Pancreas (tissue), 10 donors: Measurements from ENCODE around the gene TTLL10. TPM values are rescaled to one million over a fixed set of nuclear protein-coding genes. Genes with fewer than 3 reads are reported as not detected.
"Not testable (repeated sequence)": the region's sequence is repeated elsewhere in the genome, so short reads cannot be mapped to it uniquely, and the experiment has no call there.

Source experiments
- ATAC-seq, 4 donors: fragments of 200-7000 bp; cut with Tn5 transposase; one replicate each; pipeline versions ENCODE4 v1.8.0 to v1.9.1; 2020; ENCODE audit warnings: mild to moderate bottlenecking in 4 of 4, moderate library complexity in 4 of 4
- DNase-seq, 6 donors: peaks; one replicate each; pipeline ENCODE4 v3.0.0-alpha.2; 2020
- FAIRE-seq: peaks from 2 replicates; lab custom pipeline; 2012; peaks lifted over from hg19 to GRCh38; lab: Jason Lieb, UNC
- H3K27ac ChIP-seq, 4 donors: fragments of 200-600 bp; sonication (generic); 1 replicate in 3 of 4; 2 replicates in 1 of 4; pipeline versions ENCODE4 v1.5.0 to v1.8.0; 2020
- H3K27me3 ChIP-seq, 4 donors: fragments of 200-600 bp; one replicate each; pipeline ENCODE4 v1.8.0; 2021
- H3K36me3 ChIP-seq, 3 donors: fragments of 200-600 bp; sonication (generic) in 1 of 3; one replicate each; pipeline versions ENCODE4 v1.5.0 to v1.8.0; 2020 to 2021
- H3K4me1 ChIP-seq, 3 donors: fragments of 200-600 bp; one replicate each; pipeline ENCODE4 v1.8.0; 2021
- H3K4me3 ChIP-seq, 4 donors: fragments of 200-600 bp; sonication (generic) in 2 of 4; one replicate each; pipeline versions ENCODE4 v1.5.0 to v1.8.0; 2020 to 2021
- H3K9me3 ChIP-seq, 4 donors: fragments of 200-600 bp; one replicate each; pipeline ENCODE4 v1.8.0; 2021
- CTCF ChIP-seq, 4 donors: fragments of 200-600 bp; sonication (generic) in 3 of 4; IDR thresholded peaks; one replicate each; pipeline versions ENCODE4 v1.5.0 to v1.8.0; 2021; ENCODE audit warnings: antibody characterized with exemption in 4 of 4
- WGBS, 2 donors: extraction: QIAGEN DNeasy Blood & Tissue Kit; methylation state at CpG; one replicate each; pipeline ENCODE4 v1.1.7; 2013; 5-methylcytosine and 5-hydroxymethylcytosine counted together
- intact Hi-C, 3 donors: fragments of 100-400 bp; cut with DNase I; formaldehyde crosslinking; loops; one replicate each; pipeline versions ENCODE4 v1.11.1 to v1.14.2; 2022
- polyA plus RNA-seq, 2 donors: library from polyadenylated mRNA; stranded (reverse); fragments of 200-250 nt; gene quantifications; one replicate each; pipeline ENCODE4 v1.2.3, GENCODE V29; 2013
- total RNA-seq, 6 donors: library from RNA; stranded (reverse); fragmentation: NEBNext Ultra II Directional in 4 of 6; extraction: Animal tissue kit (Norgen Biotek cat#: 25700) in 4 of 6; gene quantifications; one replicate each; pipeline versions ENCODE4 v1.2.1 to v1.2.4, GENCODE V29; 2021 to 2023
- donor health status: healthy with polysubstance abuse.
- donor health status: DM: no; HTN: no; CAD: no; lungs with moderate emphysema.
- donor health status: DM: no; HTN: no; CAD: no.
- donor health status: control.
- donor health status: control.
- donor health status: Bipolar disorder and iron deficiency.
- donor health status: DM: yes; HTN: yes; CAD: no.
- donor health status: DM: no; HTN: no; CAD: no.
- donor health status: DM: no; HTN: no; CAD: no.
- donor health status: DM: yes; HTN: yes; CAD: no.

TTLL10 gene
- total and polyA plus RNA-seq, 8 donors: 0.20 to 1.6 (median 0.41) TPM; not detected in 1

- 86 to 88% methylated on average over 28 to 29 of the region's 29 CpGs for WGBS, 2 donors
- Histone ChIP-seq H3K9me3 (no peaks in the 10 kb centered on the region), H3K27me3 (no peaks in the 10 kb centered on the region), H3K4me3 (no peak overlapping the region), H3K36me3 (no peaks in the 10 kb centered on the region), H3K4me1 (no peaks in the 10 kb centered on the region), H3K27ac (no peak overlapping the region)
- FAIRE-seq: no peak
- TF ChIP-seq CTCF (IDR thresholded peaks at IDR 0.05): no peak
- peak in 3 of 6 donors; percentile 2 to 56 (median 23) for DNase-seq
- intact Hi-C loops: no loop called here
- no peak for ATAC-seq
These were observed 1.8 kb downstream of the TTLL10 start for GRCh38 chr1:1175221-1176062.

GRCh38 chr1:1176063-1176761, 2.5 kb downstream of the TTLL10 start:
- H3K4me1 ChIP-seq, FAIRE-seq, H3K27ac ChIP-seq, H3K4me3 ChIP-seq, H3K36me3 ChIP-seq, intact Hi-C loops, ATAC-seq, H3K9me3 ChIP-seq, H3K27me3 ChIP-seq: not testable (repeated sequence)
- peak in 4 of 6 donors; percentile 3 to 47 (median 42) for DNase-seq
- 61 to 70% methylated on average over 21 to 22 of the region's 22 CpGs for WGBS, 2 donors

GRCh38 chr1:1176931-1177330, 3.3 kb downstream of the TTLL10 start:
- H3K27me3 ChIP-seq: no peaks in the 10 kb centered on the region
- 84 to 89% methylated on average over 7 of the region's 7 CpGs for WGBS, 2 donors
- FAIRE-seq (no peak), DNase-seq (no peak), ATAC-seq (no peak)
- no peaks in the 10 kb centered on the region for H3K36me3 ChIP-seq
- no peak for TF ChIP-seq CTCF (IDR thresholded peaks at IDR 0.05)
- H3K27ac ChIP-seq: no peak overlapping the region
- no peaks in the 10 kb centered on the region for H3K4me1 ChIP-seq
- no peak overlapping the region for H3K4me3 ChIP-seq
- no peaks in the 10 kb centered on the region for H3K9me3 ChIP-seq
- intact Hi-C loops: no loop called here

GRCh38 chr1:1177452-1178206, 3.9 kb downstream of the TTLL10 start:
- 85 to 93% methylated on average over 21 of the region's 21 CpGs for WGBS, 2 donors
- FAIRE-seq: no peak
- DNase-seq: peak in 3 of 6 donors; percentile 22 to 50 (median 39)

More at GRCh38 chr1:1177452-1178206, 3.9 kb downstream of the TTLL10 start:
- no peaks in the 10 kb centered on the region for H3K4me1 ChIP-seq
- no peak for ATAC-seq
- H3K27ac ChIP-seq: no peak overlapping the region
- intact Hi-C loops: no loop called here
- no peak for TF ChIP-seq CTCF (IDR thresholded peaks at IDR 0.05)
- H3K4me3 ChIP-seq: no peak overlapping the region
- no peaks in the 10 kb centered on the region for H3K36me3 ChIP-seq
- H3K27me3 ChIP-seq: no peaks in the 10 kb centered on the region
- H3K9me3 ChIP-seq: no peaks in the 10 kb centered on the region
